ENCODE data around the gene TNPO2.
A peak's percentile ranks its signal among the peaks of the same experiment; 100 is the strongest.
"Not testable (repeated sequence)": the region's sequence is repeated elsewhere in the genome, so short reads cannot be mapped to it uniquely, and the experiment has no call there.

Gene TNPO2

DNA sequence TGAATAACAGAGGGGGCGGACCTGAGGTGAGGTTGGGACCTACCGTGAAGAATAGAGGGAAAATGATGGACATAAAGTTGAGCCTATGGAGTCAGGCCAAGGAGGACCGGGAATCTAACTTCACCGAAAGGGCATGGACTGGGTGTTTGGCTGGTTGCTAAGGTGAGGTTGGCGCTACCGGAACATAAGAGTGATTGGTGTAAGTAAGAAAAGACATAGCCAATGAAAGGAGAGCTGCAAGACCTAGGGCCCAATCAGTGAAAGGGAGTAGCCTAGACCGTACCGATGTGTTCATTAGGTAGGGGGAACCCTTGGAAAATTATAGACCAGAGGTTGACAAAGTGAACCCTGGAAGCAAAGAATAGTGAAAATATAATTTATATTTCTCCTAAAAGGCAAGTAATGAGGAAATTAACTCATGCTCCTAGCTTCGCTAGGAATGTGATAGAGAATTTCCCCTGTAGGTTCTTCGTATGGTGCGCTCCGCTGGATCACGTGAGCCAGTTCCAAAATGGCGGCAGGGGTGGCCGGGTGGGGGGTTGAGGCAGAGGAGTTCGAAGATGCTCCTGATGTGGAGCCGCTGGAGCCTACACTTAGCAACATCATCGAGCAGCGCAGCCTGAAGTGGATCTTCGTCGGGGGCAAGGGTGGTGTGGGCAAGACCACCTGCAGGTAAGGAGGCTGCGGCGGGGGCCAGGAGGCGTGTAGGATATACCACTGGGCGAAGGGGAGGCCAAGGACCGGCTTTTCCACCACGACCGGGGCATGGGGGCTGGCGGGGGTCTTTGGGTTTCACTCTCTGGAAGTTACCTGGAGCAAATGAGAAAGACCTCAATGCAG, 13.5 kb upstream of the TNPO2 start, which contains the start of gene GET3:
Gene GET3, plus strand, starts transcription at position 503 of the 840 bp plus-strand sequence. Its CDS starts 9 bp downstream, at position 512.
- DNase-seq (ENCODE audit: low read depth in 2 of 2) = peak; percentile 63 to 65

DNA sequence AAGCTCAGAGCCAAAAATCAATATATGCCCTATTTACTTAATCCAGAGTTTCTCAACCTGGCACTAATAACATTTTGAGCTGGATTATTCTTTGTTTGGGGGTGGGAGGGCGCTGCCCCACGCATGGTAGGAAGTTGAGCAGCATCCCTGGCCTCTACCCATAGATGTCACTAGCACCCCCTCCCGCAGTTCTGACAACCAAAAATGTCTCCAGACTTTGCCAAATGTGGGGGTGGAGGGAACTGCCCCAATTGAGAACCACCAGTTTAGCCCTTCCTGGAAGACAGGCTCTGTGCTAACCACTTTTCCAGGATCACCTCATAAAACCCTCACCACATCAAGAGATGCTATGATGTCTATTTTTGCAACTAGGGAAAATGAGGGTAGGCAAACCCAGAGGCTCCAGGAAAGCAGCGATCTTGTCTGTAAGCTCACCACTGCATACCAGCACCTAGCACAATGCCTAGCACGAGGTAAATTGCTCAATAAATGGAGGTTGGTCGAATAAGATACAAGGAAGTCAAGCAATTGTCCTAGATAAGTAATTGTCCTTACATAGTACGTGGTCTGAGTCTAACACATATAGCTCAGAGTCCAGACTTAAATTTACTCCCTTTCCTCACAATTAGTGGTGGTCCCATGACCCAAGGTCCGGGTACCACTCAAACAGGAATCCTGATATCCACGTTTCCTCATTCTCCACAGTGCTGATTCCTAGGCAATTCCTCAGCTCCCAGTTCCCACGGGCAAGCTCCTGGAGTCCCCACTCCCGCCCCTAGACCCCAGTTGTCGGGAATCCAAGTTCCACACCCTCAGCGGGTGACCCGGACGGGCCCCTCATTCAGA, 9.9 kb upstream of the TNPO2 start:
- no peak for DNase-seq (ENCODE audit: low read depth in 2 of 2)

DNA sequence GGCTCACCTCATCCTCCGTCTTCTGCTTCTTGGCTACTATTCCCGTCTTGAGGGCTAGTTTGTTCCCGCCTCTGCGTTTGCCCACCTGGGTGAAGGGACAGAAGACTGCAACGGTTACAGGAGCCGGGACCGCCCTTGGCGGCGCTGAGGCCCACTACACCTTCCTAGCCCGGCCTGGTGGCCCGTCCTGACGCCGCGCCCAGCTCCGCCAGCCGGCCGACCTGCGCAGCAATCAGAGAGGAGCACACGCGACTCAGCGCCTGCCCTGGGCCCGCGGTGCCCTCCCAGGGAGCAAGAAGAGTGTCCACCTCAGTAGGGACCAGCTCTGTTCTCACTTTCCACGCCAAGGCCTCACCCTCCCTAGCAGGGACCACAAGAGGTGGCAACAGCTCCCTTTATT, 7.6 kb upstream of the TNPO2 start:
- no peak for DNase-seq (ENCODE audit: low read depth in 2 of 2)

DNA sequence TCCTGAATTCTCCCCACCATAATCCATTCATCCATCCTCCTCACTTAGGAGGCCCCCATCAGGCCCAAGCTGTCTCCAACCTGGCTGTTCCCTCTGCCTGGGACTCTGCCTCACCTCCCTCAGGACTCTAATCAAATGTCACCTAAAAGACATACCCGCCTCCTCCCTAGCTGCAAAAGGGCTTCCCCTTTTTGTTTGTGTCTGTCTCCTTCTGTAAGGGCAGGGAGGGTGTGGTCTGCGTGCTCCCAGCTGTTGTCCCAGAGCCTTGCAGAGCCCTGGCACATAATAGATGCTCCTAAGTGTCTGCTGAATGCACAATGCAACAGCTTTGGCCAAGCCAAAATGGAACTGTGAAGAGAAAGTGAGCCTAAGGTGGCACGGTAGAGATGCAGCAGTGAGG, 6.3 kb upstream of the TNPO2 start:
- DNase-seq (ENCODE audit: low read depth in 2 of 2) = no peak

DNA sequence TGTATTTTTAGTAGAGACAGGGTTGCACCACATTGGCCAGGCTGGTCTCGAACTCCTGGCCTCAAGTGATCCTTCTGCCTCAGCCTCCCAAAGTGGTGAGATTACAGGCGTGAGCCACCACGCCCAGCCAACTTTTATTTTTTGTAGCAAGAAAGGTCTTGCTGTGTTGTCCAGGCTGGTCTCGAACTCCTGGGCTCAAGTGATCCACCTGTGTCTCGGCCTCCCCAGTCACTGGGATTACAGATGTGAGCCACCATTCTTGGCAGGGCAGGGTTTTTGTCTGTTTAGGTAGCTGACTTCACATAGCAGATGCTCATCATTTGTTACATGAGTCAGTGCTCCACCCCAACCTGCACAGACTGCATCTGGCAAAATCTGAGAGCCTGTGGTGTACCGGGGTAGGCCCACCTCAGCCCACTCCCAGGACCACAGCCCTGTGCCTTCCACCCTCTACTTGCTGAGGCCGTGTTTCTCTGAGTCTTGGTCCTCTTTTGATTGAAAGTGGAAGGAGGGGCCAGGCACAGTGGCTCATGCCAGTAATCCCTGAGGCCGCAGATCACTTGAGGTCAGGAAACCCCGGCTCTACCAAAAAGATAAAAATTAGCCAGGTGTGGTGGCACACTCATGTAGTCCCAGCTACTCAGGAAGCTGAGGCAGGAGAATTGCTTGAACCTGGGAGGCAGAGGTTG, 4.2 kb upstream of the TNPO2 start:
- DNase-seq (ENCODE audit: low read depth in 2 of 2) = no peak

DNA sequence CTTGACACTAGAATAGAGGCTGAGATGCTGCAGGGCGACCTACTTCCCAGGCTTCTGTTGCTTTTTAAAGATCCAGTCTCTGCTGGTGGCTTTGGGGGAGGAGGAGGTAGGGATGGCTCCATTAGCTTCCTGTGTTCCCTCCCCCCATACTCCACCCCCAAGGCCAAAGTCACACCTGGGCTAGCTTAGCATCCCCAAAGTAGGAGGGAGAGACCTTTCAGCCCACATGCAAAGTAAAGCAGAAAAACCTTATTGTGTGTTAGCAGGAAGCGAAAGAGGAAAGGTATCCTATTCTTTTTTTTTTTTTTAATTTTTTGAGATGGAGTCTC, 3.2 kb upstream of the TNPO2 start:
- no peak for DNase-seq (ENCODE audit: low read depth in 2 of 2)

DNA sequence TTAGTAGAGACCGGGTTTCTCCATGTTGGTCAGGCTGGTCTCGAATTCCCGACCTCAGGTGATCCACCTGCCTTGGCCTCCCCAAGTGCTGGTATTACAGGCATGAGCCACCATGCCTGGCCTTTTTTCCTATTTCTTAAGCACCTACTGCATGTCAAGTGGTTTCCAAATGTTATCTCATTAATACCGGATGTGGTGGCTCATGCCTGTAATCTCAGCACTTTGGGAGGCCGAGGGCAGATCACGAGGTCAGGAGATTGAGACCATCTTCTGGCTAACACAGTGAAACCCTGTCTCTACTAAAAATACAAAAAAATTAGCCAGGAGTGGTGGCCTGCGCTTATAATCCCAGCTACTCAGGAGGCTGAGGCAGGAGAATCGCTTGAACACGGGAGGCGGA, 1.9 kb upstream of the TNPO2 start:
- not testable (repeated sequence) for DNase-seq (ENCODE audit: low read depth in 2 of 2)

DNA sequence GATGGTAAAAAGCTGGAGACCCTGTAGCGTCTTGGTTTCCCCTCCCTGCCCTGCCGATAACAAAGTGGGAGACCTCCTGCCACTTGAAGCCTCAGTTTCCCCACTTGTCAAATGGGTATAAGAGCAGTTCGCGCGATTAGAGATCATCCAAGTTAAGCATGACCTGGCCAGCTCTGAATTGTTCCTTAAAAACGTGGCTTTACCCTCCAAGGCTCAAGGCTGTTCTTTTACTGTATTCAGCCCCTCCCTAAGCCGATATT, 421 bp downstream of the TNPO2 start:
- DNase-seq (ENCODE audit: low read depth in 2 of 2) = no peak

DNA sequence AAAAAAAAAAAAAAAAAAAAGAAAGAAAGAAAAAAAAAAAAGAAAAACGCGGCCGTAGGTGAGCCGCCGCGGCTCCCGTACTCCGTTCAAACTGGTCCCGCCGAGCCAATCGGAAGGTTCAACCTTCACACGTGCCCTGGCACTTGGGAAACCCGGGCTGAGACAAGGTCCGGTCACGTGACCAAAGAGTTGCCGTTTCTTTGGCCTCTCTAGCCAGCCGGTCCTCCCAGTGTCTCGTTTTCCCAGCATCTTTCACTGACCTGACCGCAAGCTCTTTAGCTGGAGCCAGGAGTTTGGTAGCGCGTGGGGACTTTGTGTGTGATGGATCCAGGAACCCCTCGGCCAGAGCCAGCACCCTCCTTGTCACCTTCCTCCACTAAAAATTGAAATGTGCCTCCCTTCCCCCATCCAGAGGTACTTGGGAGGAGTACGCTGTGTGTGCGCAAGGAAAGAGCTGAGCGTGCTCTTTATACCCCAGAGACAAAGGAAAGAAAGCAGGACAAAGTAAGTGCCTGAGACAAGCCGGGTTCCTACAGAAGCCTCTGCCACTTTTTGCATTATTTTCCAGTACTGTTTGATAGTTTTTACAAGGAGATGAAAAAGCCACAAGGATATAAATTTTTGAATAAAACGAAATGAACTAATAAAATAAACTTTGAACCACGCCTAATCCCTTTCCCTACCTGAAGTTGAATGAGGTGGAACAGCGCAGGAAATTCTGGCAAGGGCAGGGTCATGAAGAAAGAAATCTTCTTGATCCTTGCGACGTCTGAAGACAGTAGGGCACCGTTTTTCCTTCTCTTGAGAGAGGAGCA, 959 bp downstream of the TNPO2 start:
- DNase-seq (ENCODE audit: low read depth in 2 of 2) = peak; percentile 79 to 85

DNA sequence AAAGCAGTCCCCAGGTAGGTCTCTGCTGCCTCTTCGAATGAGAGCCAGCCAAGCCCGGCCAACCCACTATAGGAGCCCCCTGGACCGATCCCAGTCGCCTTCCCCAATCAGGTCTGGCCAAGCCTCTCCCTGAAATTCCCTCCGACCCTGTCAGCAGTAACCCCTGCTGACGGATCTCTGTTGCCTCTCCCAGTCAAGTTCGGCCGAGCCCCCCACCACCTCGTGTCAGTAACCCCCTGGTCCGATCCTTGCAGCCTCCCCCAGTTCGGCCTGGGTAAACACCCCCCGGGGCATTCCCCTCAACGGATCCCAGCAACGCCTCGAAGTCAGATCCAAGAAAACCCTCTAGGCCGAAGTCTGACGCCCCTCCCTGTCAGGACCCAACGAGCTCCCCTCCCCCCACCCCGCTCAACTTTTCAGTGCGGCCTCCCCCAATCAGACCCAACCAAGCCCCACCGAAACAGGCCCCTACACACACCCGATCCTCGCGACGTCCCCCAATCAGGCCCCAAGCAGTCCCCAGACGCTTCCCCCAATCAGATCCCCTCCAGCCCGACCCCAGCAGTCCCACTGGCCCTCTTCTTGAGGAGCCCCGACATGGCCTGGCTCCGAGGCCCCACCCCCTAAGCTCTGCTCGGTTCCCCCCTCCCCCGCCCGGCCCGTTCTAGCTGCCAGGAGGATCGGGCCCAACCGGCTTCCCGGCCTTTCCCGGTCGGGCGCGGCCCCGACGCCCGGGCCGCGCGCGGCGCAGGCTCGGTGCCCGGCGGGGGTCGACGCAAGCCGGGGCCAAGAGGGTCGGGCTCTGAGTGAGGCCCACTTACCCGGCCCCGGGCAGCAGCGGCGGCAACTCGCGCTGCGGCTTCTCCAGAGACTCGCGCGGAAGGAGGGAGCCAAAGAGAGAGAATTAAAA, 1.8 kb downstream of the TNPO2 start:
- DNase-seq (ENCODE audit: low read depth in 2 of 2) = peak in 1 of 2 donors; percentile 47

DNA sequence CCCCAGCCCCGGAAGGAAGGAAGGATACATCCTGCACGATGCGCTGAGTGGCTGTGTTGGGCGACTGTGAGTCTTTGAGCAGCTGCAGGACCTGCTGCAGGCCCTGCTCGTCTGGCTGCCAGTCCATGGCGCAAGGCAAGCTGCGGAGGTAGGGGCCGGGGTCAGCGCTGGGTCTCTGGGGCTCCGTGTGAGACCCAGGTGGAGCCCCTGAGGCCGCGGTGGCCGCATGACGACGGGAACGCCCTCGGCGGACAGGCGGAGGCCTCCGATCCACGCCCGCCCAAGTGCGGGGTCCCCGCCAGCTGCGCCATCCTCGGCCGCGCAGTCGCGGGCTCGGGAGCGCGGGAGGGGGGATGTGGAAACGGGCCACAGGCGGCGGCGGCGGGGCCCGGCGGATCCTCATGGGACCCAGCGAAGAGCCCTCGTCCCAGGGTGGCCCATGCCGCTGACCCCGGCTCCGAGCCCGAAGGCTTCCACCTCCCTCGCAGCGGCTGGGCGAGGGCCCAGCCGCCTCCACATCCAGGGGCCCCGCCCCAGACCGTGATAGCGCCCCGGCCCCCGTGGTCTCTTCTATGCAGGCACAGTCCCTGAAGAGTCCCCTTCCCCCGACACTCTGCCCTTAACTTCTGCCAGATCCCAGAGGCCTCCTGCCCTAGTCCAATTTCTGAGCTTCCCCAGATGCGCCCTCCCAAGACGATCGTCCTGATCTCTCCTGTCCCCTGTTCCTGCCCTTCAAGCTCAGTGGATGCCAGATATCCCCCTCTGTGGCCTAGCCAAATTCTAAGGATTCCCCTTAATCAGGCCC, 2.7 kb downstream of the TNPO2 start:
- no peak for DNase-seq (ENCODE audit: low read depth in 2 of 2)

DNA sequence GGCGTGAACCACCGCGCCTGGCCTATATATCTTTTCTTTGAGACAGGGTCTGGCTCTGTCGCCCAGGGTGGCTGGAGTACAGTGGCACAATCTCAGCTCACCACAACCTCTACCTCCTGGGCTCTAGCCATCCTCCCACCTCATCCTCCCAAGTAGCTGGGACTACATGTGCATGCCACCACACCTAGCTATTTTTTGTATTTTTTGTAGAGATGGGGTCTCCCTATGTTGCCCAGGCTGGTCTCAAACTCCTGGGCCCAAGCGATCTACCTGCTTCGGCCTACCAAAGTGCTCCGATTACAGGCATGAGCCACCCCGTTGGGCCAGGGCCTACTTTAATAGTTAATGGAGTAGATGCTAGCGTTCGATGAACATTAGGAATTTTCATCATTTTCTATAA, 3.4 kb downstream of the TNPO2 start:
- no peak for DNase-seq (ENCODE audit: low read depth in 2 of 2)

DNA sequence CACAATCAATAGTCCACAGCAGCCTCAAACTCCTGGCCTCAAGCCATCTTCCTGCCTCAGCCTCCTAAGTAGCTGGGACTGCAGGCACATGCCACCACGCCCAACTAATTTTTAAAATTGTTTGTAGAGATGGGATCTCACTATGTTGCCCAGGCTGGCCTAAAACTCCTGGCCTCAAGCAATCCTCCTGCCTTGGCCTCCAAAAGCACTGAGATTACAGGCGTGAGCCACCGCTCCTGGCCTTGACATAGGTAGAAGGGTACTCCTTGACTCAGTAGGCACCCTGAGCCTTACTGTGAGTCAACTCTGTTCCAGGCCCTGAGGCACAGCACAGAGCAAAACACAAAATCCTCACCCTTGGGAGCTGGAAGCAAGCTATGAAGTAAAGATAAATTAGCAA, 7.8 kb downstream of the TNPO2 start:
- DNase-seq (ENCODE audit: low read depth in 2 of 2) = no peak

DNA sequence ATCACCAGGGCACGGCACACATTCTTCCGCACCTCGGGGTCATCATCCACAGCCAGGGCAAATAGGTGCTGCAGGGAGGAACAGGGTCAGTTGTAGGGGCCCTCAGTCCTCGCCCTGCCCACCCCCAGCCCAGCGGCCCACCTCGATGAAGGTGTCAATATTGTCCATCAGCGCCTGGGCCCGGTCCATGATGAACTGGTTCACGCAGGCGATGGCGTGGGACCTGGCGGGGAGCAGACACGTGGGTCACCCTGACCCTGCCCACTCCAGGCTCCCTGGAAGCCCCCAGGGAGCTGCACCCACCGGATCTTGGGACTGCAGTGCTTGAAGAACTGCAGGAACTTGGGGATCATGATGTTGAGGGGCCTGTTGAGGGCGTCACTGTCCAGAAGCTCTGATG, 8.6 kb downstream of the TNPO2 start:
- DNase-seq (ENCODE audit: low read depth in 2 of 2) = no peak

DNA sequence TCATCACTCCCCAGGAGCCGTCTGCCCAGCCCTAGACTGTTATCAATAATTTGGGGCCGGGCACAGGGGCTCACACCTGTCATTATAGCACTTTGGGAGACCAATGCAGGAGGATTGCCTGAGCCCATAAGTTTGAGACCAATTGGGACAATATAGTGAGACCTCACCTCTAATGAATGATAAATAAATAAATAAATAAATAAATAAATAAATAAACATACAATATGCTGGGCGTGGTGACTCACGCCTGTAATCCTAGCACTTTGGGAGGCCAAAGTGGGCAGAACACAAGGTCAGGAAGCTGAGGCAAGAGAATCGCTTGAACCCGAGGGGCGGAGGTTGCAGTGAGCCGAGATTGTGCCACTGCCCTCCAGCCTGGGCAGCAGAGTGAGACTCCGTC, 10.4 kb downstream of the TNPO2 start:
- DNase-seq (ENCODE audit: low read depth in 2 of 2) = not testable (repeated sequence)

DNA sequence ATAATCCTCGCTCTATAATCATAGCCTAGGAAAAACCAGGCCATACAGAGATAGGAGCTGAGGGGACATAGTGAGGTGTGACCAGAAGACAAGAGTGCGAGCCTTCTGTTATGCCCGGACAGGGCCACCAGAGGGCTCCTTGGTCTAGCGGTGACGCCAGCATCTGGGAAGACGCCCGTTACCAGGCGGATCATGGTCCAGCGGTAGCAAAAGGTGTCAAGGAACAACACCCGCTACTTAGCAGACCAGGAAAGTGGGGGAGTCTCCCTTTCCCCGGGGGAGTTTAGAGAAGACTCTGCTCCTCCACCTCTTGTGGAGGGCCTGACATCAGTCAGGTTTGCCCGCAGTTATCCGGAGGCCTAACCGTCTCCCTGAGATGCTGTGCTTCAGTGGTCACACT, 11.7 kb downstream of the TNPO2 start:
- not testable (repeated sequence) for DNase-seq (ENCODE audit: low read depth in 2 of 2)

DNA sequence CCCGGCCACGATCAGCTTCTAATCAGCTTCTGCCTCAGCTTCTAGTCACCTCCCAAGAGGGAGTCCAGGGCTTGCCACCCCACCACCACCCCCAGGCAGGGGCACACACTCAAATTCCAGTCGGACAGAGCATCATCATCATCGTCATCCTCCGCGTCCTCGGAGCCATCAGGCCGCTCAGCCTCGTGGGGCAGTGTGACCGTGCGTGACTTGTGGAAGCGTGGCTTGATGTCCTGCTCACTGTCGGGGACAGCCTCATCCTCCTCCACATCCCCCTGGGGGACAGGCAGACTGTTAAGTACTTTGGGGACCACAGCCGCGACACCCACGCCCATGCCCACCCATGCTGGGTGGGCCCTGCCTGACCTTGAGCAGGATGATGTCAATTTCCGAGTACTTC, 12.5 kb downstream of the TNPO2 start:
- DNase-seq (ENCODE audit: low read depth in 2 of 2) = no peak

DNA sequence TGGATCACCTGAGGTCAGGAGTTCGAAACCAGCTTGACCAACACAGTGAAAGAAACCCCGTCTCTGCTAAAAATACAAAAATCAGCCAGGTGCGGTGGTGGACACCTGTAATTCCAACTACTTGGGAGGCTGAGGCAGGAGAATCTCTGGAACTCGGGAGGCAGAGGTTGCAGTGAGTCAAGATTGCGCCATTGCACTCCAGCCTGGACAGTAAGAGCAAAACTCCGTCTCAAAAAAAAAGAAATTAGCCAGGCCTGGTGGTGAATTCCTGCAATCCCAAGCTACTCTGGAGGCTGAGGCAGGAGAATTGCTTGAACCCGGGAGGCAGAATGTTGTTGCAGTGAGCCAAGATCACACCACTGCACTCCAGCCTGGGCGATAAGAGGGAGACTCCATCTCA, 15.1 kb downstream of the TNPO2 start:
- DNase-seq (ENCODE audit: low read depth in 2 of 2) = no peak

DNA sequence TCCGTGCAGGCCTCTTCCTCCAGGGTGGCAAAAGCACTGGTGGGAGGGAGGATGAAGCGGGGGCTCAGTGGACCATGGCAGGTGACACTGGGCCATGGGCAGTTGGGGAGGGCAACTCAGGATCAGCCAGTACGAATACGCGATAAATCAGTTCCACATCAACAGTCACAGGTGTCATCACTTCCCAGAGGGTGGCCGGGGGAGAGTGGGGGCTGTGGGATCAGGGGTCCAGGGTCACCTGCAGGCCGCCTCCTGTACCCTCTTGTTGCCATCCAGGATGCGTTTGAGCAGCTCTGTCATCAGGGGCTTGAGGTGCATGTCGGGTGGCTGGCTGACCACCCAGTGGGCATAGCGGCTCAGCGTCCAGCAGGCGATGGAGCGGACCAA, 17.4 kb downstream of the TNPO2 start:
- no peak for DNase-seq (ENCODE audit: low read depth in 2 of 2)

Data from stimulated activated CD4-positive, alpha-beta T cell treated with anti-CD3 and anti-CD28 coated beads, Interleukin-1b, Interleukin-23, amount 100 ng/mL, for 4 hours (primary cell).